Body of pancreas (tissue), 4 donors: ENCODE results near the gene CCDC27.

ENCODE experiments used
- POLR2A ChIP-seq, 3 donors: fragments of 450-650 bp; IDR thresholded peaks; one replicate each; pipeline ENCODE4 v1.6.1; 2016; ENCODE audit warnings: antibody characterized with exemption in 3 of 3, mild to moderate bottlenecking in 2 of 3
- TF ChIP-seq, protein P1 (sequence below), 7 experiments: fragments of 450-650 bp in 4 of 7; fragments of 200-600 bp in 3 of 7; sonication (generic) in 3 of 7; IDR thresholded peaks; one replicate each; pipeline ENCODE4 v1.5.1; 2016 to 2019; ENCODE audit warnings: antibody characterized with exemption in 7 of 7

DNA sequence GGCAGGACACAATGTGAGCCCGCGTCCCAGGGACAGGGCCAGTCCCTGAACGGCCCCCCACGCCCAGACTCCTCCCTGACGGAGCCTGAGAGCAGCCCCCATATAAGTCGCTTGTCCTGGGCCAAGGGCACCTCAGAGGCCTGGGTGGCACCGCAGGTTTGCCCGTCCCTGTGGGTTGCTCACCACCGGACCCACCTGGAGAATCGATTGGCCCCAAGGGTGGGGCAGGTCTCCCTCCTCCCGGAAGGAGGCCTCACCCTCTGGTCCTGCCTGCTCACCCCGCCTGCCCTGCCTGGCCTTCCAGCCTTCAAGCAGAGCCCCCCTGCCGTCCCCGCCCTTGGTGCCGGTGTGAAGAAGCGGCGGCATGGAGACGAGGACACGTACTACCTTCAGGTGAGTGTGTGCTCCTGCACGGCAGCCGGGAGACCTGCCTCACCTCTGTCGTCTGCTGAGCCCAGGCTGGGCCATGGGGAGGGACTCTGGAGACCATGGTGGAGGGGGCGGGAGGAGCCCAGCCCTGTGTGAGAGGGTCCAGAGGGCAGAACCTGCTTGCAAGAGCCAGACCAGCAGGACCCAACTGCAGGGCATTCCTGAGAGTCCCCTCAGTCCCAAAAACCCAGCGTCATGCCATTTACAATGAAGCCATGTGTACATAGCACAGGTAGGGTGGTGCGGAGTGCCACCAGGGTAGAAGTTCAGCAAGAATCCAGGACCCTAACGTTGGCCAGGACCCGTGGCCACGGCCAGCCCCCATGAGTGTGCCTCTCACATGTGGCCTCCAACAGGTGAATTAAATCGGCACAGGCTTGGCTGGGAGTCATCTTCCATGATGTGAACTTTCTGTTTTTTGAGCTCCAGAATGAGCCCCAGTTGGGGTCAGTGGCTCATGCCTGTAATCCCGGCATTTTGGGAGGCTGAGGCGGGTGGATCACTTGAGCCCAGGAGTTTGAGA, 24.1 kb upstream of the CCDC27 start:
- TF ChIP-seq, protein P1, sequence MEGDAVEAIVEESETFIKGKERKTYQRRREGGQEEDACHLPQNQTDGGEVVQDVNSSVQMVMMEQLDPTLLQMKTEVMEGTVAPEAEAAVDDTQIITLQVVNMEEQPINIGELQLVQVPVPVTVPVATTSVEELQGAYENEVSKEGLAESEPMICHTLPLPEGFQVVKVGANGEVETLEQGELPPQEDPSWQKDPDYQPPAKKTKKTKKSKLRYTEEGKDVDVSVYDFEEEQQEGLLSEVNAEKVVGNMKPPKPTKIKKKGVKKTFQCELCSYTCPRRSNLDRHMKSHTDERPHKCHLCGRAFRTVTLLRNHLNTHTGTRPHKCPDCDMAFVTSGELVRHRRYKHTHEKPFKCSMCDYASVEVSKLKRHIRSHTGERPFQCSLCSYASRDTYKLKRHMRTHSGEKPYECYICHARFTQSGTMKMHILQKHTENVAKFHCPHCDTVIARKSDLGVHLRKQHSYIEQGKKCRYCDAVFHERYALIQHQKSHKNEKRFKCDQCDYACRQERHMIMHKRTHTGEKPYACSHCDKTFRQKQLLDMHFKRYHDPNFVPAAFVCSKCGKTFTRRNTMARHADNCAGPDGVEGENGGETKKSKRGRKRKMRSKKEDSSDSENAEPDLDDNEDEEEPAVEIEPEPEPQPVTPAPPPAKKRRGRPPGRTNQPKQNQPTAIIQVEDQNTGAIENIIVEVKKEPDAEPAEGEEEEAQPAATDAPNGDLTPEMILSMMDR (IDR thresholded peaks at IDR 0.05), result no peak
- TF ChIP-seq POLR2A (IDR thresholded peaks at IDR 0.05), result no peak
